ENCODE measurements around the gene RAP1GAP2.
A peak's percentile ranks its signal among the peaks of the same experiment; 100 is the strongest.

RAP1GAP2 gene

GRCh38 chr17:2854143-2855055 lies 58.2 kb downstream of the RAP1GAP2 start:
- TF ChIP-seq CREB5 (CRISPR knock-in tag; IDR thresholded peaks at IDR 0.05; ENCODE audit: low read depth) = no peak
- TF ChIP-seq PATZ1 (CRISPR knock-in tag; IDR thresholded peaks at IDR 0.05; ENCODE audit: borderline replicate concordance) = no peak
- TF ChIP-seq ISL1 (CRISPR knock-in tag; IDR thresholded peaks at IDR 0.05) = no peak
- TF ChIP-seq RARB (CRISPR knock-in tag; IDR thresholded peaks at IDR 0.05) = no peak
- TF ChIP-seq ZNF70 (CRISPR knock-in tag; IDR thresholded peaks at IDR 0.05) = no peak
- no peak for TF ChIP-seq TOX (CRISPR knock-in tag; IDR thresholded peaks at IDR 0.05; ENCODE audit: borderline replicate concordance)
- no peak for TF ChIP-seq ZNF8 (CRISPR knock-in tag; IDR thresholded peaks at IDR 0.05)
- no peak for TF ChIP-seq OSR1 (CRISPR knock-in tag; IDR thresholded peaks at IDR 0.05)
- no peak for TF ChIP-seq PPARA (CRISPR knock-in tag; IDR thresholded peaks at IDR 0.05; ENCODE audit: borderline replicate concordance)
- TF ChIP-seq BACH2 (CRISPR knock-in tag; IDR thresholded peaks at IDR 0.05; ENCODE audit: borderline replicate concordance) = no peak
- no peak for TF ChIP-seq ZC3H10 (CRISPR knock-in tag; IDR thresholded peaks at IDR 0.05)
- no peak for TF ChIP-seq ZNF565 (CRISPR knock-in tag; conservative IDR thresholded peaks at IDR 0.05; ENCODE audit: low read depth)
- TF ChIP-seq ZFP30 (CRISPR knock-in tag; IDR thresholded peaks at IDR 0.05) = no peak
- TF ChIP-seq ZFP3 (CRISPR knock-in tag; IDR thresholded peaks at IDR 0.05) = no peak
- no peak for TF ChIP-seq POU6F1 (CRISPR knock-in tag; IDR thresholded peaks at IDR 0.05; ENCODE audit: borderline replicate concordance, low read depth)
- no peak for TF ChIP-seq GLIS3 (CRISPR knock-in tag; IDR thresholded peaks at IDR 0.05)
- no peak for TF ChIP-seq ESRRG (CRISPR knock-in tag; IDR thresholded peaks at IDR 0.05)
- no peak for TF ChIP-seq ARNTL (CRISPR knock-in tag; IDR thresholded peaks at IDR 0.05; ENCODE audit: borderline replicate concordance, low read depth)
- no peak for TF ChIP-seq SNAI2 (CRISPR knock-in tag; IDR thresholded peaks at IDR 0.05)
- peak; percentile 74 for ATAC-seq

GRCh38 chr17:2855063-2855600 lies 58.9 kb downstream of the RAP1GAP2 start:
- TF ChIP-seq ZC3H10 (CRISPR knock-in tag; IDR thresholded peaks at IDR 0.05) (no peak), TCF4 (CRISPR knock-in tag; IDR thresholded peaks at IDR 0.05; ENCODE audit: borderline replicate concordance) (no peak), GLIS3 (CRISPR knock-in tag; IDR thresholded peaks at IDR 0.05) (no peak), PATZ1 (CRISPR knock-in tag; IDR thresholded peaks at IDR 0.05; ENCODE audit: borderline replicate concordance) (no peak), RARB (CRISPR knock-in tag; IDR thresholded peaks at IDR 0.05) (no peak), ARNTL (CRISPR knock-in tag; IDR thresholded peaks at IDR 0.05; ENCODE audit: borderline replicate concordance, low read depth) (no peak), CREB5 (CRISPR knock-in tag; IDR thresholded peaks at IDR 0.05; ENCODE audit: low read depth) (no peak)
- ATAC-seq = no peak

GRCh38 chr17:2856727-2857126 lies 60.5 kb downstream of the RAP1GAP2 start:
- TF ChIP-seq ZFP30 (CRISPR knock-in tag; IDR thresholded peaks at IDR 0.05) = no peak
- no peak for TF ChIP-seq POU6F1 (CRISPR knock-in tag; IDR thresholded peaks at IDR 0.05; ENCODE audit: borderline replicate concordance, low read depth)
- no peak for TF ChIP-seq ZNF8 (CRISPR knock-in tag; IDR thresholded peaks at IDR 0.05)
- TF ChIP-seq ZC3H10 (CRISPR knock-in tag; IDR thresholded peaks at IDR 0.05) = no peak
- TF ChIP-seq BACH2 (CRISPR knock-in tag; IDR thresholded peaks at IDR 0.05; ENCODE audit: borderline replicate concordance) = no peak
- no peak for TF ChIP-seq PPARA (CRISPR knock-in tag; IDR thresholded peaks at IDR 0.05; ENCODE audit: borderline replicate concordance)
- no peak for ATAC-seq
